GM18873 (cell line): ENCODE measurements around the gene KCNB1.

Source experiments
- ATAC-seq: cut with Tn5 transposase; IDR thresholded peaks from one replicate; pipeline ENCODE4 v1.9.1; 2021; ENCODE audit warnings: mild to moderate bottlenecking, moderate library complexity, moderate number of reproducible peaks; ENCODE audit not compliant: unreplicated experiment, low FRiP score

Gene KCNB1

DNA sequence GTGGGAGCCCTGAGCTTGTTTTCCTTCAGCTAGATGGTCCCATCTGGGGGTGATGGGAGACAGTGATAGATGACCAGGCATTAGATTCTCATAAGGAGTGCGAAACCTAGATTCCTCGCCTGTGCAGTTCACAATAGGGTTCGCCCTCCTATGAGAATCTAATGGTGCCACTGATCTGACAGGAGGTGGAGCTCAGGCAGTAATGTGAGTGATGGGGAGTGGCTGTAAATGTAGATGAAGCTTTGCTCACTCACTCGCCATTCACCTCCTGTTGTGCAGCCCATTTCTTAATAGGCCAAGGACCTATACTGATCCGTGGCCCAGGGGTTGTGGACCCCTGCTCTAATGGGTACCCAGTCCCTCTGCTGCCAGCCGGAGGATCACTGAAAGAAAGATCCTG, 20.7 kb upstream of the KCNB1 start:
- ATAC-seq = no peak

DNA sequence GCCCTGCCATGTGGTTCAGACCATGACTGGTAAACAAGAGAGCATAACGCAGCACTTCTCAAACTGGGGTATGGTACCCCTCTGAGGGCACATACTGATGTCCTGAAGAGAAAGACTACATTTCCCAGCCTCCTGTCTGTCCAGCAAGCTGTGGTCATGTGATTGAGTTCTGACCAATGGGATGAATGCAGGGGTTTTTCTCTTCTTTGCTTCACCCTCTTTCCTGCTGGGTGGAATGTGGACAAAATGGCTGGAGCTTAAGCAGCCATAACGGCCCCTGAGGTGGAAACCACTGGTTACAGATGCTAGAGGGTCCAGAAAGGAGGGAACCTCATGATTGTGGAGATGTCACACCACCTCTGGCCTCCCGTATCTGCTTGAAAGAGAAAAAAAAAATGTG, 19.4 kb upstream of the KCNB1 start:
- ATAC-seq = no peak

DNA sequence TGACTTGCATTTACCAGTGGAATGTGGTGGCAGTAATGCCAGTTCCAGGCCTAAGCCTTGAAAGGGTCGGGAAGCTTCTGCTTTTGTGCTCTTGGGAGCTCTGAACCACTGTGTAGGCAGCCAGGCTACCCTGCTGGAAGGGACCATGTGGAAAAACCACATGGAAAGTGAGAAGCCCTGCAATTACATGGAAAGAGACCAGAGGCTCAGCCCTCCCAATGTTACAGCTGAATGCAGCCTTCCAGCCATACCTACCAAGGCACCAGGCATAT, 14.9 kb upstream of the KCNB1 start:
- no peak for ATAC-seq

DNA sequence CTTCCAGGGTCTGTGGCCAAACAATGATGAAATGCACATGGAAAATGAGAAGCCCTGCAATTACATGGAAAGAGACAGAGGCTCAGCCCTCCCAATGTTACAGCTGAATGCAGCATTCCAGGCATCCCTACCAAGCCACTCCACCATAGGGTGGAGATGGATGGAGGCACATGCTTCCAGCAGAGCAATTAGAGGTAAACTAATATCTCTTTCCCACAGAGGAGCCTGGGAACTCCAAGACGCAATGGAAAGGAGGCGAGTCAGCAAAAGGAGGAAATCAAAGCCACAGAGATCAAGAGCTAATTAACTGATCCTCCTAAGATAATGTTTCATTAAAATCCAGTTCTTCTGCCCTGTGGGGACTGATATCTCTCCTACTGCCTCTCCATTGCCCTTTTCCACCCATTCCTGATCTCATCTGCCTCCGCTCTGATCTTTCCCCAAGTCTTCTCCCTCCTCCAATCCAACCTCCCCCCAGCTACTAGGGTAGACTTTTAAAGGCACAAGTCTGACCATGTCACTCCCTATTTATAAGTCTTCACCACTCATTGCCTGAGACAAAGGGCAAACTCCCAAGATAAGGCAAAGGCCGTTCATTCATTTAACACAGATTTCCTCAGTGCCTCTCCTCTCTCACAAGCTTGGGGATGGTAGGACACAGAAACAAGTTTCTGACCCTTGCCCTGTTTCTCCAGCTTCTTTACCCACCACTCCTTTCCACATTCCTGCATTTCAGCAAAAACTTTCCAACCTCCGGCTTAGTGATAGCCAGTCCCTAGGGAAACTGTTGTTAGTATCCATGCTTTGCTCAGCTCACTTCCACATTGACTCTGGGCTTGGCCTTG, 14.3 kb upstream of the KCNB1 start:
- no peak for ATAC-seq

DNA sequence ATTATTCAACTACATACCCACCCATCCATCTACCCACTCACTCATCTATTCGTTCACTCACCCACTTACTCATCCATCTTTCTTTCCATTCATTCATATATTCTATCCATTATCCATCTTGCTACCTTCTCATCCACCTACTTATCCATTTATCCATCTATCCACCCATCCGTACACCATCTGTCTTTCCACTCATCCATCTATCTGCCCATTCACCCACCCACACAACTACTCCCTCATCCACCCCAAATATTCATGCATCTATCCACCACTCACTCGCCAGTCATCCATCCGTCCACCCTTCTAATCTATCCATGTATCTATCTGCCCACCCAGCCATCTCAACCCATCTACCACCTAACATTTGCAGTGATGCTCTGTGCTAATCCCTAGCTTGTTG, 13.6 kb upstream of the KCNB1 start:
- no peak for ATAC-seq

DNA sequence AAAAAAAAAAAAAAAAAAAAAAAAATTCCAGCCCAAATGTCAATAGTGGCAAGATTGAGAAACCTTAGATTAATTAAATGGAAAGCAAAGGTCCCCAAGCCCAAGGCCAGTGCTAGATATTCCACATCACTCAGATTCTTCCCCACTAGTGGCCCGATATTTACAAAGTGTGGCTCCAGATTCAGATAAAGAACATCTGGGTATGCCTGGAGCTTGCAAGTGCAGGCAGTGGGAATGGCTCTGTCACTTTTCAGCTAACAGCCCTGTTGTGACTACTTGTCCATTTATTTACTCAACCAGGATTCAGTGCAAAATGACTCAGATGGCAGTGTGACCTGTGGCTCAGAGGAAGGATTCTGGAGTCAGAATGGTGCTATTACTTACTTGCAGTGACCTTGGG, 8.2 kb upstream of the KCNB1 start:
- no peak for ATAC-seq

DNA sequence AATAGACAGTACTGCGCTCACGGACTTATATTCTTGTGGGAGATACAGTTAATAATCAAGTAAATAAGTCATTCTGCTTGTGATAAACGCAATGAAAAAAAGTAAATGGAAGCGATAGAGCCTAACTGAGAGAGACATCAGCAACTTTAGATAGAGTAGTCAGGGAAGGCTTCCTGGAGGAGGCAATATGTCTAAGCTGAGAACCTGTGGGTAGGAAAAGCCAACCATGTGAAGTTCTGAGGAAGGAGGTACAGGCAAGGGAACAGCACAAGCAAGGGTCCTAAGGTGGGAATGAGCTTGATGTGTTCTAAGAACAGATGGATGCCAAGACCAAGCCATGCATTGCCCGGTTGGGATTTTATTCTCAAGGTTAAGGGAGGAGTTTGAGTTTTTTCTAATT, 7.2 kb upstream of the KCNB1 start:
- ATAC-seq = no peak

DNA sequence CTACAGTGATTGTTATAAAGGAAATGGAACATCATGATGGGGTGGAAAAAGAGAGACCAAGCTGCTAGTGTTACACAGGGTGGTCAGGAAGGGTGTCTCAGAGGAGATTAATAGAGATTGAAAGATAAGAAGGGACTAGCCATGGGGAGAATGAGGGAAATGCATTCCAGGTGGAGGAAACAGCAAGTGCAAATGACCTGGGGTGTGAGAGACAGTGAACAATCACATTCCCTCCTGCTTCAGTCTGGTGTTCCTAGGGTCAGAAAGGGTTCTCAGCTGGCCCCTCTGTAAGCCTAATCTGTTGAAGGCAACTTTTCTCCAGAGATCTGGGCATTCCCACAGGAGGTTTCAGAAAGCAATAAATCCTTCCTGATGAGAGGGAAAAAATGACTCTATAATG, 3.6 kb upstream of the KCNB1 start:
- ATAC-seq = no peak

DNA sequence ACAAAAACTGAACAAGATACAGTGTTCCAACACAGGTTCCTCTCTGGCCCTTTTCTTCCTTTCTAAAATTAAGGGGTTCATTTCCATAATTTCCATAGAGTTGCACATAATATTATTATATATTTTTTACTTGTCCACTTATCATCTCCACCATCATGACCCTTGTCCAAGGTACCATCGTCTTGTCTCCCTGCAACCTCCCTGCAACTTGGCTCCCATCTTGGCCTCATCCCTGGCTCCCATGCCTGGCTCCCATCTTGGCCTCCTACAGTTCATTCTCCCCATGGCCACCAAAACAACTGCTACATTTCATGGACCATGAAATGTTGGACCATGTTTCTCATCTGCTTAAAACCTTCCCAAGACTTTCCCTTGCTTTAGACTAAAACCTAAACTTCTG, 3.1 kb upstream of the KCNB1 start:
- ATAC-seq = no peak

DNA sequence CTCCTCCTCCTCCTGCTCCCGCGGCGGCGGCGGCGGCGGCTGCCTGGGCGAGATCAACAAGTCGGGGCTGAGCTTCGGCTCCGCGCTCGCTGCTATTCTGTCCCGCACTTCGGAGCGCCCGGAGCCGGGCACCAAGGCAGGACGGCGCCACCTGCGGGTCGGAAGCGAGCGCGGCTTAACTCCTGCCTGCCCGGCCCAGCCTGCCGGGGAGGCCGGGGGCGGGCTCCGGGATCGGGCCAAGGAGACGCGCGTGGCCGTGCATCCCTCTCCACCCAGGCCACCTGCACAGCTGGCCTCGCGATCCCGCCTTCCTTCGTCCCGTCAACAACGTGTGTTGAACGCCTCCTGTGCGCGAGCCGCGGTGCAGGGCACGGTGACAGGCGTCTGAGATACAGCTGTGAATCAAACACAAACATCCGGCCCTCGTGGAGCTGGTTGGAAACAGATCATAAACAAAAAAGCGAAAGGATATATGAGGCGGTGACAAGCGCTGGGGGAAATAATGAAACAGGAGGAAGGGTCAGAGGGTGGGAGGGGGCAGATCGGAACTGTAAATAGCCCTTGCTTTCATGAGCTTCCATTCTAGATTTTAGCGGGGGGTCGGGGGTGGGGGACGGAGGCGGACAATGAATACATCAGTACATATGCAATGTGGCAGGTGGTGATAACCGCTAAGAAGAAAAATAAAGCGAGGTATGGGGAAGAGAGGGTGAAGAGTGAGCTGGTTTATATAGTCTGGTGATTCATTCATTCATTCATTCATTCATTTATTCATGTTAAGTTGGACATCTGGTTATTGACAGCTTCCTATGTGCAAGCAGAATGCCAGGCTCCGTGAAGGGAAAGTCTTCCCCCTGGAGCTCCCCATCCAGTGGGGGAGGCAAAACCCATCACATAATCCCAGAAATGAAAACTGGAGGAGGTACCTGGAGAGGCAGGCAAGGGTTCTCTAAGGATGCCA, 2.0 kb upstream of the KCNB1 start:
- no peak for ATAC-seq

DNA sequence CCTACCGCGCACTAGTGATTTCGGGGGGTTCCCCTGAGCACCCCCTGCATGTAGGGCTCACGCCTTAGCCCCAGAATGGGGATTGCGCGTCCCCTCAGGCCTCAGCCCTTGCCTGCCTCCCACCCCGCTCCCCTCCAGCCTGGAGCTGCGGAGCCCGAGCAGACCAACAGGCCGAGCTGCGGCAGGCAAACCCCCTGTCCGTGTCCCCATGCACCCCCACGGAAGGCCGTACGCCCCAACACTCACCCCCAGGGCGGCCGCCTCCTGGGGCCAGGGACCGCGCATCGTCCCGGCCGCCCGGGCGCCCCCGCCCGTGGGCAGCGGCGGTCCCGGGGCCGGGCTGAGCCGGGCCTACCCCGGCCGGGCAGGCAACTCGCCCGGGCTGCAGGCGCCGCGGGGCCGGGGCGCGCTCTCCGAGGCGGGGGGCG, 1.2 kb upstream of the KCNB1 start:
- ATAC-seq = no peak

DNA sequence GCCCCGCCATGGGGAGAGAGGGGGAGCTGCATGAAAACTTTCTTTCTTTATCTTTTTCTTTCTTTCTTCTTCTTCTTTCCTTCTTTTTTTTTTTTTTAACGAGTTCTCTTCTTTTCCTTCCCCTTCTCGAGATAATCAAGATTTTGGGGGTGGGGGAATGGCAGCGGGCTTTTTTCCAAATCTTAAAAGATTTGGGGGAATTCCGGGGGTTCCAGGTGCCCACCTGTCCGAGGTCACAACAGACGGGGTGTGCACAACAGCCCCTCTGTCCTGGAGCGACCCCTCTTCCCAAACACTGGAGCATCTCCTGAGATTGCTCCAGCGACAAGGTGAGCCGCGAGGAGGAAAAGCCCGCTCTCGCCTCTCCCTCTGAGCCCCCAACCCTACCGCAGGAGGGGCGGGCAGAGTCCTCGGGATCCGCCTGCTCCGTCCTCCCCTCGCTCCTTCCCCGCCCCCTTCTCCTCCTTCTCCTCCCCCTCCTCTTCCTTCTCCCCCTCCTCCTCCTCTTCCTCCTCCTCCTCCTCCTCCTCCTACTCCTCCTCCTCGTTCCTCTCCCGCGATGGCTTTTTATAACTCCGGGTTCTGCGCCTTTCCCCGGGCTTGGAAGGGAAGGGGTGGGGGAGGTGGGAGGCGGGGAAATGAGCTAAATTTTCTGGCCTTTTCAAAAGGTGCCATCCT, 689 bp upstream of the KCNB1 start:
- ATAC-seq = no peak

DNA sequence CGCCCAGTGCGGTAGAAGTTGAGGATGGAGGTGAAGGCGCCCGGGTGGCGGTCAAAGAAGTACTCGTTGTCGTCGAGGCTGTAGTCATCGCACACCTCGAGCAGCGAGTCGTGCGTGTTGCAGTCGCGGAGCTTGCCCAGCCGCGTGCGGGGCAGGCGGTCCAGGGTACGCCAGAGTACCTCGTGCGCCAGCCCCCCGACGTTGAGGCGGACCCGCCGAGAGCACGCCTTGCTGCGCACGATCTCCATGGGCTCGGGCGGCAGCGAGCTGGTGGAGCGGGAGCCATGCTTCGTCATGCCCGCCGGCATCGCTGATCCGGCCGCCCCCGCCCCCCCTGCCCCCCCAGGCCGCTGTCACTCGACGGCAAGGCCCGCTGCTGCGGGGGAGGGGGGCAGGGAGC, 295 bp downstream of the KCNB1 start:
- no peak for ATAC-seq

DNA sequence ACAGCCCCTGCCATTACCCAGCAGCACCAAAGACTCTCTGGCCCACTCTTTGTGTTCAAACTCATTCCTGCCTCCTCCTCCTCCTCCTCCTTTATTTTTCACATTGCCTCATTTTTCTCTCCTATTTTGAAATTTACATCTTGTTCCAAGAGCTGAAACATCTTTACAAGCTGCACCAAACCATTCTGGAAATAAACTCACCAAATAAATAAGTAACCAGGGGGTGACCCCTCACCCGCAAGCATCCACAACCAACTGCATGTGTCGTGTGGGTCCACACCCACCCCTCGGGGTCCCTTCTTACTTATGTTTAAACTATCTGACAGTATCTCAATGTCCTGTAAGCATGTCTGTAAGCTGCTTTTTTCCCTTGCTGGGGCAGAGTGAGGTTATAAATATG, 1.4 kb downstream of the KCNB1 start:
- no peak for ATAC-seq

DNA sequence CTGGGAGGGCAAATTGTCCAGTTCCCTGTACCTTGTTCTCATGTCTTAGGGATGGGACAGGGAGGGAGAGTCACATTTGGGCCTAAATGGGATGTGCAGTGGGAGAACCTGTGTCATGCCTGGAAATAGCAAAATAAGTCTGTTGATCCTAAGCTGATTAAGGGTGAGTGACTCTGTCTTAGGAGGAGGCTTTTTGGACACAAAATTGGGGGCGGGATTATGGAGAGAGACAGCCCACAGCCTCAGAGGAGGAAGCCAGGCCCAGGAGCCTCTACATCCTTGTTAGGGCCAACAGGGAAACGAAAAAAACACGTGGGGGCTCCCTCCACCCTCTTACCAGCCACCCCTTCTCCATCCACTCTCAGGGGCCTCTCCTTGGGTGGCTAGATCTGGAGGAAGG, 2.2 kb downstream of the KCNB1 start:
- ATAC-seq = no peak

DNA sequence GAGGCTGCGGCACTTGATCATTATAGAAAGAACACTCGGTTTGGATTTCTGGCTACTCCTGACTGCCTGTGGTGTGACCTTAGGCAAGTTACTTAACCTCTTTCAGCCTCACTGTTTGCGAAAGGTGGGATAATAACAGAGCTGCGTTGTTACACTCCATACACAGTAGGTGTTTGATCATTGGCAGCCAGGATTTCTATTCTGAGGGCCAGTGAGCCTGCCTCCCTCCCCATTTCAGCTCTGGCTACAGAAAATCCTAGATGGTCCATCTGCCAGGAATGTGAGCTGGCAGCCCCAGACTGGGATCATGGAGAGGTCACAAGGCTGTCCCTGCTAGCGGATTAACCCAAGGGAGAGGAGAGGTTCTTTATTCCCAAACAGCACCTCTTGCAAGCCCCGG, 2.7 kb downstream of the KCNB1 start:
- ATAC-seq = no peak

DNA sequence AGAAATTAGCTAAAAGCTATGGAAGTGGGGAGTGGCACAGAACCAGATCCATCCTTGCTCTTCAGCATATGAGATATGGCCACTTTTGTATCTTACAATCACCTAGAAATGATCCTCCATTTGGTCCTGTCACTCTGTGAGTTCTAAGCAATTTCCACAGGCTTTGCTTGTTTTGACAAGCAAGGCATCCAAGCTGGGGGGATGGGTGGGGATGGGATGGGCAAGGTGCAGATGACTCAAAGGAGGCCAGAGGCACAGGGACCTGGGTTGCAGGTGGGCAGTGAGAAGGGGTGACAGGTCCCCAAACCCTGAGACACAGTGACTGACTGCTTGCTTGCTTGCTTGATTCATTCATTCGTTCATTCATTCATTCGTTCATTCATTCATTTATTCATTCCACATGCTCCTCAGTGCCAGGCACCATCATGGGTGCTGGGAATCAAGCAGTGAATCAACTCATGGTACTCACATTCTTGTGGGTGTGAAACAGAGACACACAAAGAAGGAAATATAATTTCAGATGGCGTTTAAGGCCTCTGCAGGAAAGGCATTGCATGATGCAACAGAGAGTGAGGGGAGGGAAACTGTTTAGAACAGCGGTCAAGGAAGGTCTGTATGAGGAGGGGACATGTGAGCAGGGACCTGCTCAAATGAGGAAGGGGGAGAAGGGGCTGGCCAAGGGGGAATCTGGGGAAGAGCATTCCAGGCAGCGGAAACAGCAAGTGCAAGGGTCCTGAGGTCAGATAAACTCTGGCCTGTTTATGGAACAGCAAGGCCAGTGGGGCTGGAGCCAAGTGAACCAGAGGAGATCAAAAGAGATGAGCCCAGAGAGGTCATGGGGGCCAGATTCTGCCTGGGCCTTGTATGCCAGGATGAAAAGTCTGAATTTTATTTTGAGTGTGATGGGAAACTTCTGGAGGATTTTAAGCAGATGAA, 3.4 kb downstream of the KCNB1 start:
- no peak for ATAC-seq

DNA sequence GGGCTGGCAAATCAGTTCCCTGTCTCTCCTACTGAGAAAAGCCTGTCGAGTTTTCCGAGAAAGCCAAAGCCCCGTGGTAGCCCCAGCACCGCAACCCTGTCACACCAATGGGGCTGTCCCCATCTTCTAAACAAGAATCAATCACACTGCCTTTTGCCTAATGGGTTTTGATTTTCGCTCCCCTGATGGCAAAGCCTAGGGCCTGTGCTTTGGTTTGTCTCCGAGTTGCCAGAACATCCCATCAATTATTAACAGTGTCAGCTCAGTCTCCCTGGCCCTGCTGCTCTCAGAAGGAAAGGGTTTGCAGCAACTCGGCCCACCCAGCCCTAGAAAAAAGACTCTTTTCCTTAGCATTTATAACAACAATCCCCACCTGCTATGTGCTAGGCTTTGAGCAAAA, 4.2 kb downstream of the KCNB1 start:
- ATAC-seq = no peak

DNA sequence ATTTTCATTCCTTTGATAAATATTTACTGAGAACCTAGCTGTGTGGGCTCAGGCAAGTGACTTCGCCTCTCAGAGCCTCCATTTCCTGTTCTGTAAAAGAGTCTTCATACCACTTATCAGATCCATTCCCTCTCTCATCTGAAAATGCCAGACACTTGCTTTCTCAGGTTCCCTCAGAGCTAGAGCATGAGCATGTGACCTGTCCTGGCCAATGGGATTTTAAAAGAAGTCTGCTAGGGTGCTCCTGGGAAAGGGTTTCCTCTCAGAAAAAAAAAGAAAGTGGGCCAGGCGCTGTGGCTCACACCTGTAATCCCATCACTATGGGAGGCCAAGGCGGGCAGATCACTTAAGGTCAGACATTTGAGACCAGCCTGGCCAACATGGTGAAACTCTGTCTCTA, 5.3 kb downstream of the KCNB1 start:
- no peak for ATAC-seq

DNA sequence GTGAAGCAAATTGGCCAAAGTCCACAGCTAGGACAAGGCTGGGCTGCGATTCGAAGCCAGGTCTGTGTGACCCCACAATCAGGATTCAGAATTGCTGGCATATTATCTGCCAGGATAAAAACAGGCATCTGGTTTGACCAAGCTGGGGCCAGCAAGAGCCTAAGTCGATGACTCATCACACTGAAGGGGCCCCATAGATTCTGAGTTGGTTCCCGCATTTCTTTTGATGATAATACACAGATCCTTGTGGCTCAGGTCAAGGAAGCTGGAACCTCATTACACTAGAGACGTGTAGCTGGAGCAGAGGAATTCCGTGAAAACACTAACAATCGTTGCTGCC, 6.5 kb downstream of the KCNB1 start:
- ATAC-seq = no peak
